Activated naive CD8-positive, alpha-beta T cell treated with anti-CD3 and anti-CD28 coated beads for 36 hours (primary cell): Measurements from ENCODE around the gene ERBIN. TPM values are rescaled to one million over a fixed set of nuclear protein-coding genes. Genes with fewer than 3 reads are reported as not detected.
A peak's percentile ranks its signal among the peaks of the same experiment; 100 is the strongest.
"Not testable (repeated sequence)": the region's sequence is repeated elsewhere in the genome, so short reads cannot be mapped to it uniquely, and the experiment has no call there.

Experiments used
- DNase-seq: peaks from one replicate; pipeline ENCODE4 v3.0.0; 2021
- H3K27ac Mint-ChIP-seq: one replicate; pipeline ENCODE4 v1.8.0; 2022; ENCODE audit warnings: mild to moderate bottlenecking, moderate library complexity, mixed read lengths
- H3K27me3 Mint-ChIP-seq: one replicate; pipeline ENCODE4 v1.8.0; 2022; ENCODE audit warnings: mild to moderate bottlenecking, mixed read lengths
- H3K36me3 Mint-ChIP-seq: one replicate; pipeline ENCODE4 v1.8.0; 2021; ENCODE audit warnings: mild to moderate bottlenecking, mixed read lengths
- H3K4me1 Mint-ChIP-seq: one replicate; pipeline ENCODE4 v1.8.0; 2021; ENCODE audit warnings: mixed read lengths
- H3K4me3 Mint-ChIP-seq: one replicate; pipeline ENCODE4 v1.8.0; 2022; ENCODE audit warnings: mild to moderate bottlenecking, moderate library complexity, mixed read lengths
- H3K9me3 Mint-ChIP-seq: one replicate; pipeline ENCODE4 v1.8.0; 2022; ENCODE audit warnings: mixed read lengths
- total RNA-seq, 2 experiments: library from RNA; stranded (reverse); gene quantifications; one replicate each; pipeline ENCODE4 v1.2.3, GENCODE V29; 2021

Gene ERBIN
- total RNA-seq, 2 experiments from 2014 or later = 38.3 to 41.1 TPM

GRCh38 chr5:65927503-65928321 is 1.3 kb downstream of the ERBIN start:
- Mint-ChIP-seq H3K4me1 (peaks cover 35% of the 10 kb centered on the region), H3K27ac (peak overlapping the region; percentile 89), H3K4me3 (peak overlapping the region; percentile 89), H3K27me3 (no peaks in the 10 kb centered on the region), H3K36me3 (peaks cover 17% of the 10 kb centered on the region), H3K9me3 (no peaks in the 10 kb centered on the region)
- peak; percentile 20 for DNase-seq

GRCh38 chr5:65928322-65928752 is 2.0 kb downstream of the ERBIN start:
- H3K9me3 Mint-ChIP-seq = no peaks in the 10 kb centered on the region
- H3K27me3 Mint-ChIP-seq = no peaks in the 10 kb centered on the region
- peak overlapping the region; percentile 89 for H3K4me3 Mint-ChIP-seq
- H3K36me3 Mint-ChIP-seq = peaks cover 22% of the 10 kb centered on the region
- H3K27ac Mint-ChIP-seq = peak overlapping the region; percentile 89
- DNase-seq = no peak
- peaks cover 41% of the 10 kb centered on the region for H3K4me1 Mint-ChIP-seq

- Mint-ChIP-seq H3K27me3 (no peaks in the 10 kb centered on the region), H3K36me3 (peaks cover 22% of the 10 kb centered on the region), H3K9me3 (no peaks in the 10 kb centered on the region), H3K4me1 (peaks cover 41% of the 10 kb centered on the region), H3K27ac (no peak overlapping the region), H3K4me3 (peak overlapping the region; percentile 89)
- no peak for DNase-seq
Observed at GRCh38 chr5:65928860-65929259, 2.5 kb downstream of the ERBIN start.

- peaks cover 65% of the 10 kb centered on the region for H3K4me1 Mint-ChIP-seq
Observed at GRCh38 chr5:65932676-65933075, 6.3 kb downstream of the ERBIN start.

GRCh38 chr5:65933295-65933694 is 6.9 kb downstream of the ERBIN start:
- DNase-seq = no peak
- Mint-ChIP-seq H3K36me3 (peaks cover 21% of the 10 kb centered on the region), H3K9me3 (peaks cover 2% of the 10 kb centered on the region), H3K4me3 (no peak overlapping the region), H3K27me3 (no peaks in the 10 kb centered on the region), H3K4me1 (peaks cover 65% of the 10 kb centered on the region), H3K27ac (no peak overlapping the region)

More at GRCh38 chr5:65932676-65933075, 6.3 kb downstream of the ERBIN start:
- Mint-ChIP-seq H3K36me3 (peaks cover 18% of the 10 kb centered on the region), H3K27me3 (no peaks in the 10 kb centered on the region), H3K27ac (peak overlapping the region; percentile 51), H3K4me3 (no peak overlapping the region), H3K9me3 (no peaks in the 10 kb centered on the region)
- DNase-seq = no peak

- Mint-ChIP-seq H3K4me3 (no peak overlapping the region), H3K36me3 (peaks cover 24% of the 10 kb centered on the region), H3K27ac (no peak overlapping the region), H3K27me3 (no peaks in the 10 kb centered on the region), H3K4me1 (peaks cover 45% of the 10 kb centered on the region), H3K9me3 (peaks cover 3% of the 10 kb centered on the region)
- no peak for DNase-seq
Observed at GRCh38 chr5:65938256-65938655, 11.9 kb downstream of the ERBIN start.

- no peak for DNase-seq
- peaks cover 2% of the 10 kb centered on the region for H3K9me3 Mint-ChIP-seq
- H3K4me1 Mint-ChIP-seq = peaks cover 20% of the 10 kb centered on the region
- no peak overlapping the region for H3K4me3 Mint-ChIP-seq
- H3K27ac Mint-ChIP-seq = no peak overlapping the region
- H3K27me3 Mint-ChIP-seq = no peaks in the 10 kb centered on the region
- peaks cover 40% of the 10 kb centered on the region for H3K36me3 Mint-ChIP-seq
Observed at GRCh38 chr5:65943771-65944170, 17.4 kb downstream of the ERBIN start.

- Mint-ChIP-seq H3K9me3 (peaks cover 2% of the 10 kb centered on the region), H3K4me3 (no peak overlapping the region), H3K27ac (no peak overlapping the region), H3K4me1 (peaks cover 32% of the 10 kb centered on the region), H3K27me3 (no peaks in the 10 kb centered on the region), H3K36me3 (peaks cover 37% of the 10 kb centered on the region)
- DNase-seq = no peak
Observed at GRCh38 chr5:65946198-65946745, 19.9 kb downstream of the ERBIN start.

- no peaks in the 10 kb centered on the region for H3K27me3 Mint-ChIP-seq
Observed at GRCh38 chr5:65948115-65948747, 21.9 kb downstream of the ERBIN start.

GRCh38 chr5:65951330-65951729 is 25.0 kb downstream of the ERBIN start:
- Mint-ChIP-seq H3K4me1 (peaks cover 33% of the 10 kb centered on the region), H3K27ac (no peak overlapping the region), H3K4me3 (no peak overlapping the region), H3K36me3 (peaks cover 17% of the 10 kb centered on the region), H3K9me3 (no peaks in the 10 kb centered on the region), H3K27me3 (no peaks in the 10 kb centered on the region)
- no peak for DNase-seq

More at GRCh38 chr5:65948115-65948747, 21.9 kb downstream of the ERBIN start:
- Mint-ChIP-seq H3K9me3 (peaks cover 2% of the 10 kb centered on the region), H3K4me1 (peaks cover 31% of the 10 kb centered on the region), H3K27ac (no peak overlapping the region), H3K4me3 (no peak overlapping the region), H3K36me3 (peaks cover 27% of the 10 kb centered on the region)
- no peak for DNase-seq

GRCh38 chr5:65952259-65952658 is 25.9 kb downstream of the ERBIN start:
- Mint-ChIP-seq H3K9me3 (no peaks in the 10 kb centered on the region), H3K4me1 (peaks cover 33% of the 10 kb centered on the region), H3K27ac (no peak overlapping the region)

GRCh38 chr5:65954200-65954599 is 27.8 kb downstream of the ERBIN start:
- Mint-ChIP-seq H3K4me1 (peaks cover 33% of the 10 kb centered on the region), H3K27ac (no peak overlapping the region)

More at GRCh38 chr5:65952259-65952658, 25.9 kb downstream of the ERBIN start:
- no peak for DNase-seq
- Mint-ChIP-seq H3K4me3 (no peak overlapping the region), H3K36me3 (peaks cover 20% of the 10 kb centered on the region), H3K27me3 (no peaks in the 10 kb centered on the region)

GRCh38 chr5:65955746-65956145 is 29.4 kb downstream of the ERBIN start:
- H3K27ac Mint-ChIP-seq = no peak overlapping the region
- H3K9me3 Mint-ChIP-seq = no peaks in the 10 kb centered on the region
- DNase-seq = no peak
- peaks cover 37% of the 10 kb centered on the region for H3K4me1 Mint-ChIP-seq
- H3K36me3 Mint-ChIP-seq = peaks cover 23% of the 10 kb centered on the region
- no peaks in the 10 kb centered on the region for H3K27me3 Mint-ChIP-seq
- no peak overlapping the region for H3K4me3 Mint-ChIP-seq

More at GRCh38 chr5:65954200-65954599, 27.8 kb downstream of the ERBIN start:
- Mint-ChIP-seq H3K4me3 (no peak overlapping the region), H3K27me3 (no peaks in the 10 kb centered on the region), H3K36me3 (peaks cover 25% of the 10 kb centered on the region), H3K9me3 (no peaks in the 10 kb centered on the region)
- DNase-seq = no peak

- H3K4me3 Mint-ChIP-seq, H3K9me3 Mint-ChIP-seq, H3K27ac Mint-ChIP-seq, DNase-seq, H3K27me3 Mint-ChIP-seq: not testable (repeated sequence)
- peaks cover 26% of the 10 kb centered on the region for H3K36me3 Mint-ChIP-seq
- H3K4me1 Mint-ChIP-seq = peaks cover 49% of the 10 kb centered on the region
Observed at GRCh38 chr5:65957703-65958102, 31.3 kb downstream of the ERBIN start.

- H3K27ac Mint-ChIP-seq = peak overlapping the region; percentile 4
Observed at GRCh38 chr5:65961633-65962032, 35.3 kb downstream of the ERBIN start.

More at GRCh38 chr5:65961633-65962032, 35.3 kb downstream of the ERBIN start:
- no peak for DNase-seq
- no peak overlapping the region for H3K4me3 Mint-ChIP-seq
- H3K36me3 Mint-ChIP-seq = peaks cover 20% of the 10 kb centered on the region
- H3K4me1 Mint-ChIP-seq = peaks cover 52% of the 10 kb centered on the region
- H3K9me3 Mint-ChIP-seq = no peaks in the 10 kb centered on the region
- no peaks in the 10 kb centered on the region for H3K27me3 Mint-ChIP-seq
